GM19193 (cell line): ENCODE results near the gene GPRIN3.

ENCODE experiments used
- POLR2A ChIP-seq: IDR thresholded peaks from 4 replicates; pipeline ENCODE4 v1.6.1; 2011; ENCODE audit not compliant: insufficient read depth, insufficient read length; ENCODE audit errors: extremely low read depth

Gene GPRIN3

GRCh38 chr4:89256203-89256800 is 51.3 kb downstream of the GPRIN3 start:
- no peak for TF ChIP-seq POLR2A

GRCh38 chr4:89254847-89255246 is 52.8 kb downstream of the GPRIN3 start:
- no peak for TF ChIP-seq POLR2A

GRCh38 chr4:89253935-89254334 is 53.7 kb downstream of the GPRIN3 start:
- no peak for TF ChIP-seq POLR2A

GRCh38 chr4:89253311-89253710 is 54.3 kb downstream of the GPRIN3 start:
- TF ChIP-seq POLR2A, result no peak

GRCh38 chr4:89251396-89251795 is 56.2 kb downstream of the GPRIN3 start:
- no peak for TF ChIP-seq POLR2A

GRCh38 chr4:89249716-89250361 is 57.8 kb downstream of the GPRIN3 start:
- TF ChIP-seq POLR2A, result no peak

GRCh38 chr4:89249313-89249712 is 58.3 kb downstream of the GPRIN3 start:
- TF ChIP-seq POLR2A, result no peak

- TF ChIP-seq POLR2A, result no peak
Measured at GRCh38 chr4:89248879-89249281, 58.7 kb downstream of the GPRIN3 start.

GRCh38 chr4:89247951-89248350 is 59.6 kb downstream of the GPRIN3 start:
- TF ChIP-seq POLR2A, result no peak

- no peak for TF ChIP-seq POLR2A
Measured at GRCh38 chr4:89245459-89245858, 62.1 kb downstream of the GPRIN3 start.

- TF ChIP-seq POLR2A, result no peak
Measured at GRCh38 chr4:89243733-89244252, 63.8 kb downstream of the GPRIN3 start.

GRCh38 chr4:89242864-89243732 is 64.5 kb downstream of the GPRIN3 start:
- no peak for TF ChIP-seq POLR2A

GRCh38 chr4:89242216-89242615 is 65.4 kb downstream of the GPRIN3 start:
- no peak for TF ChIP-seq POLR2A

- TF ChIP-seq POLR2A, result no peak
Measured at GRCh38 chr4:89230271-89230670, 77.3 kb downstream of the GPRIN3 start.
